ENCODE data around the gene MACROD2.

DNA sequence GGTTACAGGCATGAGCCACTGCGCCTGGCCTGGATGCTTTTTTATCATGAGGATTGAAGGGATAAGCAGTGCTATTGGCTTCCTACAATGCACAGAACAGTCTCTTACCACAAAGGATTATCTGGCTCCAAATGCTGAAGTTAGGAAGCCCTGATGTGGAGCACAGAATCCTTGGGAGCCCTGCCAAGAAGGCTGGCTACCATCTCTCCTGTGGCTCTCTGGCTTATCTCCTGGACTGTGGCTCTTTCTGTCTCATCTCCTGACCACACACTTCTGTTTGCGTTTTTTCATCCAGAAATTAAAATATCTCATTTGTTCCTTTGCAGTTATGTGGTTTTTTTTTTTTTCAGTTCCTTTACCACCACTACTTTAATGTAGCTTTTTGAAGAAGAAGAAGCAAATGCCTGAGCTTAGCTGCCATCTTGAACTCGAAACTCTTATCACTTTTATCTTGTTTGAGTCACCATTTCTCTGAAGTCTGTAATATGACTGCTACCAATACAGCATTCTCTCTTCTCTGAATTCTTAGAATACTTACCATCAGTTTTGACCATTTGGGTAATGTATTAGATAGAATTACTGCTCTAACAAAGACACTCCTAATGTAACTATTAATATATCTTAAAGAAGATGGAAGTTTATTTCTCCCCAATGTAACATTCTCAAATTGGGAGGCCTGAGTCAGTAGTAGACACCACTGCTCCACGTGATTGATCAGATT, 1533.2 kb downstream of the MACROD2 start:
- TF ChIP-seq, protein P1, sequence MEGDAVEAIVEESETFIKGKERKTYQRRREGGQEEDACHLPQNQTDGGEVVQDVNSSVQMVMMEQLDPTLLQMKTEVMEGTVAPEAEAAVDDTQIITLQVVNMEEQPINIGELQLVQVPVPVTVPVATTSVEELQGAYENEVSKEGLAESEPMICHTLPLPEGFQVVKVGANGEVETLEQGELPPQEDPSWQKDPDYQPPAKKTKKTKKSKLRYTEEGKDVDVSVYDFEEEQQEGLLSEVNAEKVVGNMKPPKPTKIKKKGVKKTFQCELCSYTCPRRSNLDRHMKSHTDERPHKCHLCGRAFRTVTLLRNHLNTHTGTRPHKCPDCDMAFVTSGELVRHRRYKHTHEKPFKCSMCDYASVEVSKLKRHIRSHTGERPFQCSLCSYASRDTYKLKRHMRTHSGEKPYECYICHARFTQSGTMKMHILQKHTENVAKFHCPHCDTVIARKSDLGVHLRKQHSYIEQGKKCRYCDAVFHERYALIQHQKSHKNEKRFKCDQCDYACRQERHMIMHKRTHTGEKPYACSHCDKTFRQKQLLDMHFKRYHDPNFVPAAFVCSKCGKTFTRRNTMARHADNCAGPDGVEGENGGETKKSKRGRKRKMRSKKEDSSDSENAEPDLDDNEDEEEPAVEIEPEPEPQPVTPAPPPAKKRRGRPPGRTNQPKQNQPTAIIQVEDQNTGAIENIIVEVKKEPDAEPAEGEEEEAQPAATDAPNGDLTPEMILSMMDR (IDR thresholded peaks at IDR 0.05; ENCODE audit: insufficient read depth, low read length, poor library complexity, severe bottlenecking): no peak
- no peak for TF ChIP-seq EZH2phosphoT487 (conservative IDR thresholded peaks at IDR 0.05; ENCODE audit: low read length)
